IPS DF 6.9 (cell line): ENCODE data around the gene MACROD2.
"Not testable (repeated sequence)": the region's sequence is repeated elsewhere in the genome, so short reads cannot be mapped to it uniquely, and the experiment has no call there.

Experiments
- DNase-seq: peaks from one replicate; pipeline ENCODE4 v3.0.0-alpha.2; 2013; ENCODE audit warnings: low read depth, low spot score
- H3K27ac ChIP-seq: one replicate; pipeline ENCODE4 v1.5.1; 2013; ENCODE audit warnings: low read length, control low read depth
- H3K27me3 ChIP-seq: 2 replicates; pipeline ENCODE4 v1.6.1; 2013; ENCODE audit warnings: mild to moderate bottlenecking, low read length; ENCODE audit not compliant: control insufficient read depth, insufficient read depth
- H3K36me3 ChIP-seq: 2 replicates; pipeline ENCODE4 v1.6.1; 2013; ENCODE audit warnings: low read length; ENCODE audit not compliant: control insufficient read depth, insufficient read depth
- H3K4me1 ChIP-seq: 2 replicates; pipeline ENCODE4 v1.6.1; 2013; ENCODE audit warnings: low read length; ENCODE audit not compliant: control insufficient read depth, insufficient read depth
- H3K4me3 ChIP-seq: 2 replicates; pipeline ENCODE4 v1.5.1; 2013; ENCODE audit warnings: mild to moderate bottlenecking, low read length
- H3K9me3 ChIP-seq: 2 replicates; pipeline ENCODE4 v1.6.1; 2013; ENCODE audit warnings: low read length, inconsistent platforms; ENCODE audit not compliant: control insufficient read depth, insufficient read depth
- WGBS: extraction: QIAGEN DNeasy Blood & Tissue Kit; methylation state at CpG from one replicate; pipeline ENCODE4 v1.1.7; 2013; ENCODE audit warnings: mixed read lengths, missing lambda C conversion rate; ENCODE audit not compliant: insufficient read length, insufficient coverage; 5-methylcytosine and 5-hydroxymethylcytosine counted together

The MACROD2 gene

DNA sequence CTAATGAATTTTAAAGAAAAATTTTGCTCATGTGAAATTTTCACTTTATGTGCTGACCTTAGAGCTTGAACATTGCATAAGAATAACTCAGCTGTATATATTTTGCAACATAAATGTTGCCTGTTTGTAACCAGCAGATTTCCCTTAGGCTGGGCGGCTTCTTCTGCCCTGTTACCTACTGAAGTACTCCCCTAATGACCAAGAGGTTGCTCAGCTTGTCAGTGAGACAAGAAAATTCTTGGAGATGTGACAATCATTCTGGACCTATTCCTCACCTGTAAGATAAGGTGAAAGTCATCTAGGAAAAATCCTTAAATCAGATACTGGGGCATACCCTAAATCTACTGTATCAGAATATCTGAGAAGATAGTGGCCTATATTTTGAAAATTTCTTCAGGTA lies 1516.2 kb downstream of the MACROD2 start:
- WGBS = no CpG with 5 or more reads among the region's 1 CpG
- H3K36me3 ChIP-seq = no peaks in the 10 kb centered on the region
- no peak for DNase-seq

DNA sequence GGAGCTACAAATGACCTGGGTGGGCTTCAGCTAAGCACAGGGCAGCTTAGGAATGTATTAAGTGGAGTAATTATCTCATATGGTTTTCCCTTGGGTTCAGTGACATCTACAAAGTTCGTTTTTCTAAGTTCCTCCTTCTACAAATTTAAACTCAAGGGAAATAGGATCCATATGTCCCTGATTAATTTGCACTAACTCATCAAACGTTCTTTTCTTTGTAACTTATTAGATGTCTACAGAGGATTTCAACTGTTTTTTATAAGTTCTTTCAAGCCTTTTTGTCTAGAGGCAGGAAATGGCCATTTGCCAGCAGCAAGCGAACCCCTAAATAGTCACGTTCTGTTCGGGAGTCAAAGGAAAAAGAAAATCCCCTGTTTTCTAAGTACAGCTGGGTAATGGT lies 1517.6 kb downstream of the MACROD2 start:
- no peaks in the 10 kb centered on the region for H3K36me3 ChIP-seq
- DNase-seq = no peak
- no peaks in the 10 kb centered on the region for H3K27me3 ChIP-seq
- no peaks in the 10 kb centered on the region for H3K4me1 ChIP-seq
- no CpG with 5 or more reads among the region's 5 CpGs for whole genome bisulfite sequencing
- no peaks in the 10 kb centered on the region for H3K9me3 ChIP-seq
- H3K27ac ChIP-seq = no peak overlapping the region
- no peak overlapping the region for H3K4me3 ChIP-seq

More for the DNA sequence above, 1516.2 kb downstream of the MACROD2 start:
- H3K27me3 ChIP-seq = no peaks in the 10 kb centered on the region
- H3K4me1 ChIP-seq = no peaks in the 10 kb centered on the region
- no peaks in the 10 kb centered on the region for H3K9me3 ChIP-seq
- no peak overlapping the region for H3K27ac ChIP-seq
- no peak overlapping the region for H3K4me3 ChIP-seq

DNA sequence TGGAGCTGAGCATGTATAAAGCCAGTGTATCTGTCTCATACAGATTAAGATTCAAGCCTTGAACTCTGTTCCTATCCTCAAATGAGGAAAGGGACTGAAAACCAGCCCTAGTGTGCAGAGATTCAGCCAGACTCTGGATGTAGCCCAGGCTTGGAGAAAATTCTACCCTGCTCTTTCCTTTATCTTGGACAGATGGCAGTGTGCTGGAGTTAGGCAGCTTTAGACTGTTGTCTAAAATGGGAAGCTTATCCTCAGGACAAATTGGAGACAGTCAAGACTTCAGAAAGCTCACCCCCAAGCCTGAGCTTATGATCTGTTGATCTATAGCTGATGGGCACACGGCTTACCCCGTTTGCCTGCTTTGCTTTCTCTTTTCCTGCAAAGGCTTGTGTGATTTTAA lies 1520.4 kb downstream of the MACROD2 start:
- Histone ChIP-seq H3K4me1 (no peaks in the 10 kb centered on the region), H3K27ac (no peak overlapping the region), H3K9me3 (no peaks in the 10 kb centered on the region), H3K4me3 (no peak overlapping the region), H3K27me3 (no peaks in the 10 kb centered on the region), H3K36me3 (no peaks in the 10 kb centered on the region)
- no CpG with 5 or more reads among the region's 2 CpGs for WGBS
- no peak for DNase-seq

DNA sequence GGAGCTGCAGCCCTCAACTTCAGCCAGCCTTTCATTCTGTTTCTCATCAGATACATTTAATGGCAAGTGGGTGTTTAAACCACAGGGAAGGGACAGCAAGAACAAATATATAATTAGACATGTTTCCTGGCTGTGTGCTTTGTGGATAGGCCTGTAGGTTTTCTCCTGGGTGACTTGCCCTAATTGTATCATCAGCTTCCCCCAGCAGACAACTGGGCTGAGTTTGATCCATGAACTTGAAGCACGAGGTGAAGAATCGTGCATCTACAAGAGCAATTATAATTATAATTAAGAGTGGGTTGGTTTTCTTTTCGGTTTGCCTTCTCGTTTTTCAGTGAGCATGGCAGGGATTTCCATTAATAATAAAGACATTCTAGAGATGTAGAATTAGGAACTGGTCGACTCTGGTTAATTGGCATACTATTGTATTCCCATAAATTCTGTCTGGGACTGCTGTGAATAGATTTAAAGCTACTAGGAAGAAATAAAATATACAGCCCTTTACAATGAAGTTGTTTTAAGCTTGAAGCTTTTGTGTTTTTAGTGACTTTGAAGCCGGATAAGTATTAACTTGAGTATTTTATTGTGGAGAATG lies 1525.7 kb downstream of the MACROD2 start:
- no CpG with 5 or more reads among the region's 6 CpGs for WGBS
- Histone ChIP-seq H3K9me3 (no peaks in the 10 kb centered on the region), H3K4me1 (no peaks in the 10 kb centered on the region), H3K4me3 (no peak overlapping the region), H3K27ac (no peak overlapping the region), H3K36me3 (no peaks in the 10 kb centered on the region), H3K27me3 (no peaks in the 10 kb centered on the region)
- DNase-seq = no peak

DNA sequence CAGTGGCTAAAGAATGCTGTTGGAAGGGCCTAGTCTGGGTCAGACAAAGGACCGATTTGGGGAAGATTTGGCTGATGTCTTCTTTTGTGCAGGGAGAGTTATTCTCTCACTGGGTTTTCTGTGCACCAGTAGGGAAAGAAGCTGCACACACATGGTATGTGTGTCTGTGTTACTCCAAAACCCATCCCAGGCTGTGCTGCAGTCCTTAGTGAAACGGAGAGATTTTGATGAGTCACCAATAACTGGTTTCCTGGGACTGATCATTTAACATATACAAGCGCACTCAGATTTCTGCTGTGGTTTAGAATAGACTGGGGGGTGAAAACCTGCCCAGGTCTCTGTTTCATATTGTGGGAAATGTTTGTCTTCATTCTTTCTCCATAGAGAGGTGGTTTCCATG lies 1528.1 kb downstream of the MACROD2 start:
- Histone ChIP-seq H3K4me1 (no peaks in the 10 kb centered on the region), H3K27ac (no peak overlapping the region), H3K9me3 (no peaks in the 10 kb centered on the region), H3K27me3 (no peaks in the 10 kb centered on the region), H3K4me3 (no peak overlapping the region), H3K36me3 (no peaks in the 10 kb centered on the region)
- DNase-seq = no peak
- no CpG with 5 or more reads among the region's 3 CpGs for WGBS

DNA sequence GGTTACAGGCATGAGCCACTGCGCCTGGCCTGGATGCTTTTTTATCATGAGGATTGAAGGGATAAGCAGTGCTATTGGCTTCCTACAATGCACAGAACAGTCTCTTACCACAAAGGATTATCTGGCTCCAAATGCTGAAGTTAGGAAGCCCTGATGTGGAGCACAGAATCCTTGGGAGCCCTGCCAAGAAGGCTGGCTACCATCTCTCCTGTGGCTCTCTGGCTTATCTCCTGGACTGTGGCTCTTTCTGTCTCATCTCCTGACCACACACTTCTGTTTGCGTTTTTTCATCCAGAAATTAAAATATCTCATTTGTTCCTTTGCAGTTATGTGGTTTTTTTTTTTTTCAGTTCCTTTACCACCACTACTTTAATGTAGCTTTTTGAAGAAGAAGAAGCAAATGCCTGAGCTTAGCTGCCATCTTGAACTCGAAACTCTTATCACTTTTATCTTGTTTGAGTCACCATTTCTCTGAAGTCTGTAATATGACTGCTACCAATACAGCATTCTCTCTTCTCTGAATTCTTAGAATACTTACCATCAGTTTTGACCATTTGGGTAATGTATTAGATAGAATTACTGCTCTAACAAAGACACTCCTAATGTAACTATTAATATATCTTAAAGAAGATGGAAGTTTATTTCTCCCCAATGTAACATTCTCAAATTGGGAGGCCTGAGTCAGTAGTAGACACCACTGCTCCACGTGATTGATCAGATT lies 1533.2 kb downstream of the MACROD2 start:
- no peak overlapping the region for H3K4me3 ChIP-seq
- no peaks in the 10 kb centered on the region for H3K9me3 ChIP-seq
- no peak for DNase-seq
- no CpG with 5 or more reads among the region's 4 CpGs for WGBS
- H3K27ac ChIP-seq = no peak overlapping the region
- no peaks in the 10 kb centered on the region for H3K27me3 ChIP-seq
- no peaks in the 10 kb centered on the region for H3K36me3 ChIP-seq
- no peaks in the 10 kb centered on the region for H3K4me1 ChIP-seq

DNA sequence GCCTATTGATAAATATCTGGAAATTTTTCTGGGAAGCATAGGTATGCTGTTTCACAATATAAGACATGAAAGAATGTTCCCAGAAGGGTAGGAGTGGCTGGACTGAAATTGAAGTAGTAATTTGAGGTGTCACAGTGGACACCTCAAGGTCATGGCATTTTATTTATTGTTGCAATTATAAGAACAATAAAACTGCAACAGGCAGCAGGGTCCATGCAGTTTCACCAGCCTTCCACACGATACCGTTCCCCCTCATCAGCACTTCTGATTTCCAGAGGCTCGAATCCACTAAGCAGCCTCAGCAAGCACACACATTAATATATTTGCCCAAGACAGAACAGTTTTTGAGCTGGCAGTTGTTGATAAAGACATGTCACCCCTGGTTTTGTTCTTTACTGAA lies 1540.5 kb downstream of the MACROD2 start:
- Histone ChIP-seq H3K4me1 (no peaks in the 10 kb centered on the region), H3K36me3 (no peaks in the 10 kb centered on the region), H3K27ac (no peak overlapping the region), H3K27me3 (no peaks in the 10 kb centered on the region), H3K9me3 (no peaks in the 10 kb centered on the region), H3K4me3 (no peak overlapping the region)
- no CpG with 5 or more reads among the region's 3 CpGs for WGBS
- no peak for DNase-seq

DNA sequence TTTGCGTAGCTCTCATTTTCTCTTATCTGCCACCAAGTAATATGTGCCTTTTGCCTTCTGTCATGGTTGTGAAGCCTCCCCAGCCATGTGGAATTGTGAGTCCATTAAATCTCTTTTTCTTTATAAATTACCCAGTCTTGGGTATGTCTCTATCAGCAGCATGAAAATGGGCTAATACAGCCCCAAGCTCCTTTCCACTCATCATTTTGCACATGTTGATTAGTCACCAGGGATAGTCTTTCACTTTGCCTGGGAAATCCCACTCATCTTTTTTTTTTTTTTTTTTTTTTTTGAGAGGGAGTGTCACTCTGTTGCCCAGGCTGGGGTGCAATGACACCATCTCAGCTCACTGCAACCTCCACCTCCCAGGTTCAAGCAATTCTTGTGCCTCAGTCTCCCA lies 1541.9 kb downstream of the MACROD2 start:
- not testable (repeated sequence) for H3K27me3 ChIP-seq, H3K4me3 ChIP-seq, H3K36me3 ChIP-seq, DNase-seq, H3K4me1 ChIP-seq, H3K27ac ChIP-seq, H3K9me3 ChIP-seq
- WGBS = no CpG with 5 or more reads among the region's 1 CpG

DNA sequence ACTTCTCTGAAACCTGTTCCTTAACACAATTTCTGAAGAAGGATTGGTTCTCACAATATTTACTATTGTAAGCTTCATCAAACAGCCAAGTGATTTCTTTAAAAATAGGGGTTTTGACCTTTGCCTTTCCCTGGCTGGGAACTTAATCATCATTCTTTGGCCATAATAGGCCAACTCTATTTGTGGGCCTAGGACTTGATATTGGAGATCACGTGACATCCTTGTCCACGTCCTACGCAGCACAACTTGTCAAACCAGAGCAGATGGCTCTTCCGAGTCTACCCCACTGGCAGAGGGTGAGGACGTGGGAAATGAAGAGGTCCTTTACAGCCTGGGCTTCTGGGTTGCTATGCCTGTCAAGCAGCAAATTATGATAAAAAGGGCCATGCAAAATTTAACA lies 1547.3 kb downstream of the MACROD2 start:
- Histone ChIP-seq H3K27ac (no peak overlapping the region), H3K4me3 (no peak overlapping the region), H3K9me3 (no peaks in the 10 kb centered on the region), H3K27me3 (no peaks in the 10 kb centered on the region), H3K4me1 (no peaks in the 10 kb centered on the region), H3K36me3 (no peaks in the 10 kb centered on the region)
- WGBS = no CpG with 5 or more reads among the region's 5 CpGs
- no peak for DNase-seq

DNA sequence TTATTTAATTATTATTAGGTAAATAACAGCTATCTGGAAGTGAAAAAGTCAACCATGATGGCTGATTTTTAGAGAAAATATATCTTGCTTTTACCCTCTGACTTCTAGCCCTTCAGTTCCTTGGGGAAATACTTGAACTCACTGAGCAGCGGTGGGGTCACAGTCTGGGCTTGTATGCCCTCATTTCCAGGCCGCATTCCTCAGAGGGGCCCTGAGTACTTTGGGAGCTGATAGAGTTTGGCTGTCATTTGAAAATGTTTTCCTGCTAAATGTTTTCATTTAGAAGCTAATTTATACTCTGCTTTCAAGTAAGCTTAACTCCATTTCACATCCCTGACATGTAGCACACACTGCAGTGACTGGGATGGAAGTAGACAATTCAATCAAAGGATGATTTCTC lies 1549.4 kb downstream of the MACROD2 start:
- H3K27me3 ChIP-seq = no peaks in the 10 kb centered on the region
- WGBS = no CpG with 5 or more reads among the region's 2 CpGs
- no peak overlapping the region for H3K4me3 ChIP-seq
- H3K36me3 ChIP-seq = no peaks in the 10 kb centered on the region
- H3K4me1 ChIP-seq = no peaks in the 10 kb centered on the region
- no peak for DNase-seq
- no peak overlapping the region for H3K27ac ChIP-seq
- no peaks in the 10 kb centered on the region for H3K9me3 ChIP-seq

DNA sequence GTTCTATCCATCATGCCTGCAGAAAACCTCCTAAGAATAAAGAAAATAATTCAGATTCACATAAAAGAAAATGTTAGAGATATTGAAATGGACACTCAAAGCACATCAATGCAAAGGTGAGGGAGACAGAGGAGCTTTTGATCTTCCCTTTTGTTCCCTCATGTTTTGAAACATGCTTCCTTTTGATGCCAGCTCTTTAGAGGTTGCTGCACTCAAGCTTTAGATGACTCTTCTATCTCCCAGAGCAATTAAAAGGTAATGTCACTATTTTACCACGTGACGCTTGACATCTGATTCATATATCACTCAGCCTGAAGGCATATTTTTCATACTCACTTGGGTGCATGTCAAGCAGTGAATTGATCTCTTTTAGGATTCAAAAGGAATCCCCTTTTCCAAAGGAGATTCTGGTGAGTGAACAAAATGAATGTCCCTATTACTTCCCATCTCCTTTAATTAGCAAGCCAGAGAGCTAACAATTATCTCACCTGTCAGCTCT lies 1551.3 kb downstream of the MACROD2 start:
- no peaks in the 10 kb centered on the region for H3K27me3 ChIP-seq
- no peaks in the 10 kb centered on the region for H3K4me1 ChIP-seq
- no CpG with 5 or more reads among the region's 2 CpGs for WGBS
- H3K9me3 ChIP-seq = no peaks in the 10 kb centered on the region
- no peak overlapping the region for H3K27ac ChIP-seq
- no peak for DNase-seq
- H3K36me3 ChIP-seq = no peaks in the 10 kb centered on the region
- no peak overlapping the region for H3K4me3 ChIP-seq
